SK-N-MC (cell line): ENCODE data around the gene PID1.

ENCODE experiments used
- EZH2 ChIP-seq: fragments of 200-600 bp; sonication (generic); IDR thresholded peaks from one replicate; pipeline ENCODE4 v1.6.1; 2017; ENCODE audit warnings: antibody characterized with exemption
- POLR2AphosphoS5 ChIP-seq: IDR thresholded peaks from 2 replicates; pipeline ENCODE4 v1.6.1; 2012; ENCODE audit warnings: mild to moderate bottlenecking, low read depth, low read length, borderline replicate concordance

GRCh38 chr2:229044581-229044980, 226.5 kb downstream of the PID1 start:
- no peak for TF ChIP-seq POLR2AphosphoS5
- no peak for TF ChIP-seq EZH2
